Choroid plexus epithelial cell (primary cell): ENCODE results near the gene GALNT14.

Source experiments
- DNase-seq: peaks from one replicate; pipeline ENCODE4 v3.0.0-alpha.2; 2010; ENCODE audit warnings: low read depth
- H3K4me3 ChIP-seq: 2 replicates; pipeline ENCODE4 v1.5.1; 2011; ENCODE audit warnings: low read depth, mild to moderate bottlenecking, control low read depth, low read length, moderate library complexity
- CTCF ChIP-seq: conservative IDR thresholded peaks from 2 replicates; pipeline ENCODE4 v1.5.1; 2011; ENCODE audit warnings: low read depth, mild to moderate bottlenecking, control low read depth, inconsistent platforms, low read length, moderate library complexity

The GALNT14 gene

DNA sequence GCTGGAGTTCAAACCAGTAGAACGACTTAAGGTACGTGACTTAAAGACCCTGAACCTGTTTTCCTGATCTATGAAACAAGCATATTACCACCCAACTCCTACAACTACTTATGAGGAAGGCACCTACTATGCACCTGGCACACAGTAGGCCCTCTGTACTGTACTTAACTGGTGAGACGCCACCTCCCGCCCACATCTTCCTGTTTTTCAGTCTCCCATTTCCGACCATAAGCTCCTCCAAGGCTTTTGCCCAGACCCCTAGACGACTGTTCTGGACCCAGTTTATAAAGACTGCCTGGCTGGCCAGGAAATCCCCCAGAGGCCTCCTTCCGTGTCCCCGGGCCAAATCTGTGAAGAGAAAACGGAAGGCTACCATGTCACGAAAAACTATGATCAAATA, 1.5 kb downstream of the GALNT14 start:
- no peak overlapping the region for H3K4me3 ChIP-seq
- no peak for DNase-seq
- no peak for TF ChIP-seq CTCF

DNA sequence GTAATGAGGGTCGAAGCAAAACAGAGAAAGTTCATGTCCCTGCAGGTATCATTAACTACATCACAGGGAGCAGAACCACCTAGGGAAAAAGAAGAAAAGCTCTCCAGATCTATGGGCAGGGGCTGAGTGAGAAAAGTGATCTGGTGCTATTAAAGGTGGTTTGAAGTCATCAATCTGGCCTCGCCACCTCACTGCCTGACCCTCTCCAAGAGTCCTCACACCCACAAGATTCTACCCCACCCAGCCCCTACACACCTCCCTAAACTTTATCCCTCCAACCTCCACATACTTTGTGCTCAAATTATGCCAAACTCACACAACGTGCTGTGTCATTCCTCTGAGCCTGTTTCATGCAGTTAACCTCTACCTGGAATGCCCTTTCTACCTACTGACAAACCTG, 2.2 kb downstream of the GALNT14 start:
- no peak overlapping the region for H3K4me3 ChIP-seq
- no peak for DNase-seq
- no peak for TF ChIP-seq CTCF

DNA sequence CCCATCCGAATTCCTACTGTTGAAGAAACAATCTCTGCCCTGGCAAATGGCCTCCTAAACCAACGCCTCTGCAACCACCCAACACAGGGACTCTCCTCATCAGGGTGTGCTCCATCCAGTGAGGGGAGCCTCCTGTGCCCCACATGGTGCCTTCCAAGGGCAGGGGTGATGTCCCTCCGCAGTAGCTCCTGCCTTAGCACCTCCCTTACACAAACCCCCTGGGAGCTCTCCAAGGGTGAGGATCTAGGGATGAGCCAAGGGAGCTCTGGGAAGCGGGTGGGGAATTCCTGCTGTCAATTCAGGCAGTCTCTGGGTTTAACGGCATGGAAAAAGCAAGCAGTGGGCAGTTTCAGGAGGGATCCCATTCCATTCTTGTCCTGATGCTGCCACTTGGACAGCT, 3.8 kb downstream of the GALNT14 start:
- TF ChIP-seq CTCF = no peak
- no peak for DNase-seq
- H3K4me3 ChIP-seq = no peak overlapping the region

DNA sequence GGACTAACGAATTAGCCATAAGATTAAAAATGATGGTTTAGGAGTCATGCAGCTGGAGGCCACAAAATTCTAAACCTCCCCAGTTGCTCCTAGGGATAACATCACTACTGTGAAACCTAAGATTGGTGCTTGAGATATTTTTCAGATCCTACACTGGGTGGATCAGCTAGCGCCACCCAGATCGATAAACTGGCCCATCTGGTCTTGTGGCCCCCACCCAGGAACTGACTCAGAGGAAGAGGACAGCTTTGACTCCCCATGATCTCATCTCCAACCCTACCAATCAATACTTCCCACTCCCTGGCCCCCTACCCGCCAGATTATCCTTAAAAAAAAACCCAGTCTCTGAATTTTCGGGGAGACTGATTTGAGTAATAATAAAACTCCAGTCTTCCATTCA, 5.5 kb downstream of the GALNT14 start:
- no peak for TF ChIP-seq CTCF
- DNase-seq = no peak
- no peak overlapping the region for H3K4me3 ChIP-seq

GRCh38 chr2:31131871-31132270, 6.4 kb downstream of the GALNT14 start:
- no peak for DNase-seq
- no peak for TF ChIP-seq CTCF
- no peak overlapping the region for H3K4me3 ChIP-seq

DNA sequence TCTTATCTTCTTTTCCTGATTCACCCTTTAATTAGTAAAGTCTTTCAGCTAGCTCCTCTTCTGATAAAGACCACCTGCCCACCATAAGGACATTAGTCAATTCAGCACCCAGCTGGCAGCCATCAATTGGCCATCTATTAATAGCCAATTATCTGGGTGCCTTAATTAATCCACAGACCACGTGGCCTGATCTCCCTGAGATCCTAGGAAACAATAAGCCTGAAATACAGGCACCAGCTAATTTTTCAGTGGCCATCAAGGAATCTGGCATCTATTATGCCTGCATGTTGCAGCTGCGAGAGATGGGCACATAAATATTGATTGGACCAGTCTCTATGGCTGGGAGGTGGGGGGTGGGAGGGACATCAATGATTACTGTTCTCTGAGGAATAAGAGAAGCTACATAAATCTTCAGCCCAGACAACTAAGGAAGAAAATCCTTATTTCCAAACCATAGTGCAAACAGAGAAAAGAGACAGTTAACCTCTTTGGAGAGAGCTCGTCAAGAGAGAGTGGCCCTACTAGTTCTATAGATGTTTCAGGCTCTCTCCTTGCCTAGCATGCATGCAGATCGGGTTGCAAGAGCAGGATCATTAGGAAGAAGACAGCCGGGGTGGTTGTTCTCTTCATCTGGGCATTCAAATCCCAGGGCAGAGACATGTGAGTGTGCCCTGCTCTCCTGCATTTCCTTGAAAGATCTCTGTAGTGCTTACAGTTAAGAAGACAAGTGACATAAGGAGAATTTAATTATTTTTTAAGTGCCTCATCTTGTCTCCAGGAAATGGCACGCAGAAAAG, 8.7 kb downstream of the GALNT14 start:
- H3K4me3 ChIP-seq = no peak overlapping the region
- DNase-seq = no peak
- no peak for TF ChIP-seq CTCF

DNA sequence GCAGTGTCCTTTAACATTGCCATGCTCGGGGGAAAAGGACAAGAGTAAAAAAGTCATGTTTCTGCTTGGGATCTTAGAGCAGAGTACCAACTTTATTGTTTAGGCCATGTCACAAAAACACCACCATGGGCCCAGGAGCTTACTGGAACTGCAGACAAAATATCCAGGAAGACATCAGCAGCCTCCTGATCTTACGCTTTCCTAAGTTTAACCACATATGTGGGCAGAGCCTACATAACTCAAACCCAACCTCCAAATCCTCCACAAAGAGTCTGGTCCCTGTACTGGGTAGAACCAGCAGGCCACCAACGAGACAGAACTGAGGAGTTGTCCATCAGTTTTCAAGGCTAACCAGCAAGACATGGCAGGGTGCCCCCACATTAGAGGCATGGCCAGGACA, 10.3 kb downstream of the GALNT14 start:
- no peak overlapping the region for H3K4me3 ChIP-seq
- no peak for DNase-seq
- TF ChIP-seq CTCF = no peak
